ENCODE results near the gene NOTUM. TPM values are rescaled to one million over a fixed set of nuclear protein-coding genes. Genes with fewer than 3 reads are reported as not detected.

The NOTUM gene
- total and polyA plus RNA-seq, 2 experiments from 2014 or later: 4.2 to 7.4 TPM

- Histone ChIP-seq H3K4me3 (no peak overlapping the region), H3K27ac (no peak overlapping the region), H3K27me3 (no peaks in the 10 kb centered on the region), H3K9me3 (ENCODE audit: low read depth) (no peaks in the 10 kb centered on the region), H3K36me3 (no peaks in the 10 kb centered on the region), H3K4me1 (ENCODE audit: low read depth) (peaks cover 9% of the 10 kb centered on the region)
- DNase-seq (ENCODE audit: low read depth in 1 of 2, low spot score in 1 of 2): no peak
- no peak for TF ChIP-seq CTCF (IDR thresholded peaks at IDR 0.05; ENCODE audit: low read depth, low read length)
Measured at GRCh38 chr17:81929253-81930141, 31.5 kb downstream of the NOTUM start.

GRCh38 chr17:81928544-81929252 is 32.3 kb downstream of the NOTUM start:
- Histone ChIP-seq H3K36me3 (no peaks in the 10 kb centered on the region), H3K9me3 (ENCODE audit: low read depth) (no peaks in the 10 kb centered on the region), H3K27me3 (no peaks in the 10 kb centered on the region), H3K27ac (peak overlapping the region; percentile 47), H3K4me1 (ENCODE audit: low read depth) (peaks cover 17% of the 10 kb centered on the region), H3K4me3 (peak overlapping the region; percentile 37)
- no peak for TF ChIP-seq CTCF (IDR thresholded peaks at IDR 0.05; ENCODE audit: low read depth, low read length)
- no peak for DNase-seq (ENCODE audit: low read depth in 1 of 2, low spot score in 1 of 2)

- no peaks in the 10 kb centered on the region for H3K36me3 ChIP-seq
- no peaks in the 10 kb centered on the region for H3K27me3 ChIP-seq
- peak within 1 kb of the TSS; percentile 94 for H3K4me3 ChIP-seq
- TF ChIP-seq CTCF (IDR thresholded peaks at IDR 0.05; ENCODE audit: low read depth, low read length): peak; percentile 43
- peak; percentile 97 to 98 for DNase-seq (ENCODE audit: low read depth in 1 of 2, low spot score in 1 of 2)
- peak within 1 kb of the TSS; percentile 99 for H3K27ac ChIP-seq
- no peaks in the 10 kb centered on the region for H3K9me3 ChIP-seq (ENCODE audit: low read depth)
- H3K4me1 ChIP-seq (ENCODE audit: low read depth): peaks cover 21% of the 10 kb centered on the region
Measured at GRCh38 chr17:81927653-81928543, 33.1 kb downstream of the NOTUM start, which contains the start of gene MAFG. Gene MAFG (minus strand): TSS chr17:81927735. CDS start chr17:81923185, 4,550 bp downstream.

- no peaks in the 10 kb centered on the region for H3K27me3 ChIP-seq
- peak in 1 of 2 donors; percentile 29 for DNase-seq (ENCODE audit: low read depth in 1 of 2, low spot score in 1 of 2)
- TF ChIP-seq CTCF (IDR thresholded peaks at IDR 0.05; ENCODE audit: low read depth, low read length): no peak
Measured at GRCh38 chr17:81927152-81927652, 33.8 kb downstream of the NOTUM start.

More at GRCh38 chr17:81927152-81927652, 33.8 kb downstream of the NOTUM start:
- Histone ChIP-seq H3K36me3 (peaks cover 2% of the 10 kb centered on the region), H3K4me3 (peak overlapping the region; percentile 94), H3K27ac (peak overlapping the region; percentile 99), H3K4me1 (ENCODE audit: low read depth) (peaks cover 25% of the 10 kb centered on the region), H3K9me3 (ENCODE audit: low read depth) (no peaks in the 10 kb centered on the region)

Measured in cardiac muscle cell (in vitro differentiated cells and primary cell).